IMR-90 (cell line): Measurements from ENCODE around the gene ANKRD2.

Source experiments
- BHLHE40 ChIP-seq: fragments of 150-350 bp; IDR thresholded peaks from 2 replicates; pipeline ENCODE4 v1.6.1; 2016; ENCODE audit warnings: mild to moderate bottlenecking, low read depth, low read length
- CEBPB ChIP-seq: IDR thresholded peaks from 2 replicates; pipeline ENCODE4 v1.6.1; 2012; ENCODE audit warnings: low read depth, low read length, improper control_type of control experiment
- CHD1 ChIP-seq: IDR thresholded peaks from 2 replicates; pipeline ENCODE4 v1.6.1; 2012; ENCODE audit warnings: low read depth, low read length, improper control_type of control experiment
- CTCF ChIP-seq: conservative IDR thresholded peaks from 2 replicates; pipeline ENCODE4 v1.5.1; 2012; ENCODE audit warnings: mild to moderate bottlenecking, low read depth, low read length, improper control_type of control experiment
- ELK1 ChIP-seq: fragments of 150-350 bp; IDR thresholded peaks from 2 replicates; pipeline ENCODE4 v1.6.1; 2016; ENCODE audit warnings: low read depth, mild to moderate bottlenecking, low read length, moderate library complexity, borderline replicate concordance
- FOS ChIP-seq: fragments of 150-350 bp; IDR thresholded peaks from 2 replicates; pipeline ENCODE4 v1.6.1; 2016; ENCODE audit warnings: low read depth, low read length
- MXI1 ChIP-seq: IDR thresholded peaks from 2 replicates; pipeline ENCODE4 v1.6.1; 2012; ENCODE audit warnings: low read depth, mild to moderate bottlenecking, low read length, moderate library complexity, borderline replicate concordance
- POLR2A ChIP-seq: IDR thresholded peaks from 2 replicates; pipeline ENCODE4 v1.6.1; 2012; ENCODE audit warnings: mild to moderate bottlenecking, low read depth, low read length
- RAD21 ChIP-seq: IDR thresholded peaks from 2 replicates; pipeline ENCODE4 v1.6.1; 2012; ENCODE audit warnings: low read length, improper control_type of control experiment
- RCOR1 ChIP-seq: IDR thresholded peaks from 2 replicates; pipeline ENCODE4 v1.6.1; 2012; ENCODE audit warnings: mild to moderate bottlenecking, low read length, improper control_type of control experiment; ENCODE audit not compliant: insufficient replicate concordance
- RFX5 ChIP-seq: IDR thresholded peaks from 2 replicates; pipeline ENCODE4 v1.8.0; 2012; ENCODE audit warnings: low read depth, mild to moderate bottlenecking, low read length, moderate library complexity

DNA sequence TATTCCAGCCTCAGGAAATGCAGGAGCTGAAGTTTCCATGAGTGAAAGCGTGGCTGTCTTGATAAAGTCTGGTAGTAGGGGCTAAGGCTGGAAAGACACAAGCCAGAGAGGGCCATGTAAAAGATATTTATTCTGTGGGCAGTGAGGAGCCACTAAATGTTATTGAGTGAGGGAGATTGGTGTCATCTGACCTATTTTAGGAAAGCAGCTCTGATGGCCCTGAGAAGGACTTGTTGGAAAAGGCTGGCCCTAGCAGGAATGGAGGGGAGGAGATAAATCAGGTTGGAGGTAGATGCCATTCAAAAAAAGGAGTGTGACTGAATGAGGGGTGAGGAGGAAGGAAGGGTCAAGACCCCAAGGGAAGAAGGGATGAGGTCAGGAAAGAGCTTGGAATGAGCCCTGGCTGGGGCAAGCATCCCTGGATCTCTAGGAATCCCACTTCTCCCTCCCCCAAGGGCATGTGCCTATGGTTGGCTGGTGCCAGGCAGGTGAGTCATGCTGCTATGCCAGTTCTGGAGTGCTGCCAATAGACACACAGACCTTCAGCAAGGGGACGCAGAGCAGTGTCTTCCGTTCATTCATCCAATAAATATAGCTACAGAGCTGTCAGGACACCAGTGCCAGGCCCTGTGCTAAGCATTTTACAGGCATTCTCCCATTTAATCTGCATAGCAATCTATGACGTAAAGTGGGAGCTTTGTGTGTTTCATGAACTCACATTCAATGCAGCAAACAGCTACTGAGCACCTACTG, 2.0 kb downstream of the ANKRD2 start:
- TF ChIP-seq CTCF (no peak), POLR2A (no peak), RCOR1 (no peak), CEBPB (no peak), RAD21 (no peak), ELK1 (no peak), RFX5 (no peak), BHLHE40 (peak; percentile 70; the same call in 1 of the 2 replicates), CHD1 (no peak), MXI1 (no peak), FOS (peak; percentile 48)
